SHP77 treated with DMSO at 0.1 percent for 48 hours (cell line): ENCODE data around the gene LHX4.

ENCODE experiments used
- DNase-seq: peaks from one replicate; lab custom pipeline; 2025; lab: John Stamatoyannopoulos, UW

LHX4 gene

DNA sequence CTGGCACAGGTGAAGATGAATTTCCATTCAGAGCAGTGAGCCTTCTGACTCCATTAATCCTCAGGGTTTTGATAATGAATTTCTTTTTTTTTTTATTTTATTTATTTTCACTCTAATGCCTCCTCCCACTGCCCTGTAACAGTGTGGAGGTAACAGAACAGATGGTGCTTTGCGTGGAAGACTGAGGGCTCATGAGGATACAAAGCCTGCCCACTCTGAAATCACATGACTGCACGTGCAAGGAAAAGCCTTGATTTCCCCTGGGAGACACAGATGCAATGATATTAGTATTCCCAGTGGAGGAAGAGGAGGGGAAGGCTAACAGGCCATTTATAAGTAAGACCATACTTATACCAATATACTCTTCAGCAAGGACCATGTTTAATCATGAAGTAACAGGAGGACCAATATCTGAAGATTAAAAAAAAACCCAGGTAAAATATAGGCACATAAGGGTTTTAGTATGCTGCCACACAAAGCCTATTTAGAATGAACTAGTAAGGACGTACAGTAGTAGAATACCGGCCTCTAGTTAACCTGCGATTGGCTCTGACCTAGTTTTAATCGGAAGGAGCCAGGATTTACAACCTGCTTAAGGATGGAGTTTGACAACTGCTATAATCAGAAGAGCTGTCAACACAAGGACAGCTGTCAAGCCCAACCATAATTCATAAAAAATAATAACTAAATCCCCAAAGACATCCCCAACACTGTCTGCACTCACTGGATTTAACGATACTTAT is 69.6 kb downstream of the LHX4 start:
- DNase-seq = no peak

GRCh38 chr1:180301135-180301742 is 71.2 kb downstream of the LHX4 start:
- no peak for DNase-seq

DNA sequence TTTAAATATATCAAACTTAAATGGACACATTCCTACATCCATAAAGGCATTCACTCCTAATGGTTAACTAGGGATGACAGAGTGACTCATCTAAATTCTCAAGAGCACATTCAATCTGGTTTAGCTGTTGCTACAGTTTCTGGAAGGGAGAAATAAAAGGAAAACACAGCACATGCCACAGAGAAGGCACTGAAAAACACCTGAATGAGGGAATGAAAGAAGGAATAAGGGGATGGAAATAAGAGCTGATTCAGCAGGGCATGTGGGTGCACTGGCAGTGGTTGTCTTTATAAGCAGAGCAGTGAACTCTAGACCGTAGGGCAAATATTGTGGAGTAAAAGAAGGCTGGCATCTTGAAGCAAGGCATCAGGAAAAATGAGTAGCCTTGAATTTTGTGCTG is 79.3 kb downstream of the LHX4 start:
- DNase-seq = no peak

DNA sequence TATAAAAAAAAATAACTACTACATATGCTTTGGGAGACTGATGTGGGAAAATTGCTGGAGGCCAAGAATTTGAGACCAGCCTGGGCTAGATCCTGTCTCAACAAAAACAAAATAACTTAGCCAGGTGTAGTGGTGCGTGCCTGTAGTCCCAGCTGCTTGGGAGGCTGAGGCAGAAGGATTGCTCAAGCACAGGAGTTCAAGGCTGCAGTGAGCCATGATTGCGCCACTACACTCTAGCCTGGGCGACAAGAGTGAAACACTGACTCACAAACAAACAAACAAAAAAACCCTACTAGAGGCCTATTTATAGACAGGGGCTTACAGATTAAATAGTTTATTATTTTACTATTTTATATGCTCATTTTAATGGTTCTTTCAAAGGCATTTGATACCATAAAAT is 80.0 kb downstream of the LHX4 start:
- no peak for DNase-seq

DNA sequence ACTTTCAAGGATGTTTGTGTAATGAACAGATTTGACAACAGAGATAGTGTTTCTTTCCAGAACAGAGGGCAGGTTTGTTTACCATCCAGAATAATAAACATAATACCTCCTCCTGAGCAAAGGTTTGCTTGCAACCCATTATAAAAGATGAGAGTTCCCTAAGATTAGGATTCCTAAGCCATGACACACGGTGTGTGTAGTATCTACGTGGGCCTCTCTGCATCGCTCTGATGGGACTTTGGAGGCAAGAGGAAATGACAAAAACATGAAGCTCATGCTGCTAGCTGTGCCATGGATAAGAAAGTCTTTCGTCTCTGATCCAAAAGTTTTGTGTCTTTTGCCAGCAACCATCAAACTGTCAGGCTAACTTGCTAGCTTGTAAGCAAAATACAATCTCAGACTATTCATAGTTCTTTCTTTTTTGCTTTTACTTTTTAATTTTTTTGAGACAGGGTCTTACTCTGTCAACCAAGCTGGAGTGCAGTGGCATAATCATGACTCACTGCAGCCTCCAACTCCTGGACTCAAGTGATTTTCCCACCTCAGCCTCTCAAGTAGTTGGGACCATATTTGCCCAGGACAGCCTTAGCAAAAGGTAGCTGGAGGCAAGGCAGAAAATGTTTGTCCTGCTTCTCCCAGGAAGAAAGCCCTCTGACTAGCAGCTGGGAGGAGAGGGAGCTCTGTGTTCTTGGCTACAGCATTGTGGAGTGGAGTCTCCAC is 81.1 kb downstream of the LHX4 start:
- no peak for DNase-seq

- DNase-seq = no peak
Measured at GRCh38 chr1:180312926-180313325, 82.9 kb downstream of the LHX4 start.

DNA sequence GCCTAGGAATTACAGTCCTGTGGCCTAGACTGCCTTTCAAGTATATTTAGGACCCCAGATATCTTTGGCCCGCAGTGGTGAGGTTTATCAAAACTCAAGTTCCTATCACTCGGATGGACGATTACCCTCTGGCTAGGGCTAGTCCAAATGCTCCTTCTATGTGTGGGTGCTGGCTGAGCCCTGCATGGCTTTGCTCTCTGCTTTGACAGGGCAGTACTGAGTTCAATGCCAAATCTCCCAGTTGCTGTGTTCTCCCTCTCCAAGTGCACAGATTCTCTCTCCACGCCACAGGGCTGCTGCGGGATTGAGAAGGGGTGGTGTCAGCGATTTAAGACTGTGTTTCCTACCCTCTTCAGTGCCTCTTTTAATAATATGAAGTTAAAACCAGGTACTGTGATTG is 97.0 kb downstream of the LHX4 start:
- DNase-seq = no peak
